GM12872 (cell line): Measurements from ENCODE around the gene IL22RA1.

Source experiments
- TF ChIP-seq, protein P1 (sequence below): IDR thresholded peaks from 3 replicates; pipeline ENCODE4 v1.5.1; 2011; ENCODE audit warnings: low read depth, mild to moderate bottlenecking, low read length, moderate library complexity; ENCODE audit not compliant: insufficient read depth

IL22RA1 gene

DNA sequence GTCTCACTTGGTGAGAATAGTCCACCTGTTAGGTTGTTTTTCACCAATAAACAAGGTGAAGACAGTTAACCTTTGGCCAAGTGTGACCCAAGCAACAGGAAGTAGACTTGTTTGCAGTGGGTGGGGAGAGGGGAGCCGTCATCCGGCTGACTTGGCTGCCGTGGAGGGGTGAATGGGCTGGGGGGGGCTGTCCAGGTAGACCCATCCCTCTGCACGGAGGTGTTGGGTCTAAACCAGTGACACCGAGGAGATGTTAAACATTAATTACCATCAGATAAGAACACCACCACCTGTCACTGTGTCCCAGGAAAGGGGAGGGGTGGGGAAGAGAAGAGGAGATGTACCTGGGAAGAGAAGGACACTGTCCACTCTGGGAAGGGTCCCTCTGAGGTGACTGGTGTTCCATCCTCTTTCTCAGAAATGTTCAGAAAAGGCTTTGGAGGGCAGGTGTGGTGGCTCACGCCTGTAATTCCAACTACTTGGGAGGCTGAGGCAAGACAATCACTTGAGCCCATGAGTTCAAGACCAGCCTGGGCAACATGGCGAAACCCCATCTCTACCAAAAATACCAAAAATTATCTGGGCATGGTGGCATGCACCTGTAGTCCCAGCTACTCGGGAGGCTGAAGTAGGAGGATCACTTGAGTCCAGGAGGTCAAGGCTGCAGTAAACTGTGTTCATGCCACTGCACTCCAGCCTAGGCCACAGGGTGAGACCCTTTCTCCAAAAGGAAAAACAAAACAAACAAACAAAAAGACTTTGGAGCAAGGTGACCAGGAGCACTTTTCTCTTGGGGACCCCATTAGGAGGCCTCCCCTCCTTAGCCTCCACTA is 24.3 kb downstream of the IL22RA1 start:
- TF ChIP-seq, protein P1, sequence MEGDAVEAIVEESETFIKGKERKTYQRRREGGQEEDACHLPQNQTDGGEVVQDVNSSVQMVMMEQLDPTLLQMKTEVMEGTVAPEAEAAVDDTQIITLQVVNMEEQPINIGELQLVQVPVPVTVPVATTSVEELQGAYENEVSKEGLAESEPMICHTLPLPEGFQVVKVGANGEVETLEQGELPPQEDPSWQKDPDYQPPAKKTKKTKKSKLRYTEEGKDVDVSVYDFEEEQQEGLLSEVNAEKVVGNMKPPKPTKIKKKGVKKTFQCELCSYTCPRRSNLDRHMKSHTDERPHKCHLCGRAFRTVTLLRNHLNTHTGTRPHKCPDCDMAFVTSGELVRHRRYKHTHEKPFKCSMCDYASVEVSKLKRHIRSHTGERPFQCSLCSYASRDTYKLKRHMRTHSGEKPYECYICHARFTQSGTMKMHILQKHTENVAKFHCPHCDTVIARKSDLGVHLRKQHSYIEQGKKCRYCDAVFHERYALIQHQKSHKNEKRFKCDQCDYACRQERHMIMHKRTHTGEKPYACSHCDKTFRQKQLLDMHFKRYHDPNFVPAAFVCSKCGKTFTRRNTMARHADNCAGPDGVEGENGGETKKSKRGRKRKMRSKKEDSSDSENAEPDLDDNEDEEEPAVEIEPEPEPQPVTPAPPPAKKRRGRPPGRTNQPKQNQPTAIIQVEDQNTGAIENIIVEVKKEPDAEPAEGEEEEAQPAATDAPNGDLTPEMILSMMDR: no peak

DNA sequence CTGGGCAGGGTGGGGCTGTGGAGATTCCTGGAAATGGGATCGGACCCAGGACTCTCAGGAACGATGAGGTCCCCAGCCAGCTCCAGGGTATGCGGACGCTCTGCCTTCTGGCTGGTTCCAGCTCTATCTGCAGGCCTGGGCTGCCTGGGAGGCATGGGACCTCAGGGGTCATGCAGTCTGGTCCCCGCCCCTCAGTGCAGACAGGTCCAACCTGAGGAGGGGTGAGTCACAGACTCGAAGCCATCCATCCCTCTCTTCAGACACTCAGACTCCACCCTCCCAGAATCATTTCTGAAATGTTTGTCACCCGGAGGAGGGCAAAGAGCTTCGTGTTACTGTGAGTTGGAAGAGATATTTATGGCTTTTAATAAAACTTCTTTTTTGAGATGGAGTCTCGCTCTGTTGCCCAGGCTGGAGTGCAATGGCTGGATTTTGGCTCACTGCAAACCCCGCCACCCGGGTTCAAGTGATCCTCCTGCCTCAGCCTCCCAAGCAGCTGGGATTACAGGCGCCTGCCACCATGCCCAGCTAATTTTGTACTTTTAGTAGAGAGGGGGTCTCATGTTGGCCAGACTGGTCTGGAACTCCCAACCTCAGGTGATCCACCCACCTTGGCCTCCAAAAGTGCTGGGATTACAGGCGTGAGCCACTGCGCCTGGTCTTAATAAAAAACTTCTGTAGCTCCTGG is 25.1 kb downstream of the IL22RA1 start:
- TF ChIP-seq, protein P1: no peak

DNA sequence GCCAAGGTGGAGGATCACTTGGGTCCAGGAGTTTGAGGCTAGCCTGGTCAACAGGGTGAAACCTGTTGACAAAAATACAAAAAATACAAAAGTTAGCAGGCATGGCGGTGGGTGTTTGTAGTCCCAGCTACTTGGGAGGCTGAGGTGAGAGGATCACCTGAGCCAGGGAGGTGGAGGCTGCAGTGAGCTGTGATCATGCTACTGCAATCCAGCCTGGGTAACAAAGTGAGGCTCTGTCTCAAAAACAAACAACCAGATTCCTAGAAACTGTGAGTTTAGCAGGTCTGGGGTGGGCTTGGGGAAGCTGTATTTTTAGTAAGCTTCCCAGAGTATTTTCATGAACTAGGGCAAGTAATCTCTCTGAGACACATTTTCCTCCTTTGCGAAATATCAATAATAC is 25.8 kb downstream of the IL22RA1 start:
- TF ChIP-seq, protein P1: no peak

DNA sequence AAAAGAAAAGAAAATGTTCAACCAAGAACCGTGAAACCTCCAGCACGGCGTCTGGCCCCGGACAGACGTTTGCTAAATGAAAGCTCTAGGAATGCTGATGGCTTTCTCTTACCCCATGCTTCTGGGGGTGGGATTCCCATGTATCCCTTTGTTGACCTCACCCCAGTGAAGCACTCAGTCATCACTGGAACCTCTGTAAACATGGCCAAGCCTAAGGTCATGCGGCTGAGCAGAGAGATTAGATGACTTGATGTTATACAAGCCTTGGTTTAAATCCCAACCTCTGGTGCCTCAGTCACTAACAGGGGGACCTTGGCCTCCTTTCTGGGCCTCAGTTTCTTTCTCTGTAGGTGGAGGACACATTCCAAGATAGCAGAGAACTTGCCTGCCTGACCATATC is 28.2 kb downstream of the IL22RA1 start:
- TF ChIP-seq, protein P1: no peak

DNA sequence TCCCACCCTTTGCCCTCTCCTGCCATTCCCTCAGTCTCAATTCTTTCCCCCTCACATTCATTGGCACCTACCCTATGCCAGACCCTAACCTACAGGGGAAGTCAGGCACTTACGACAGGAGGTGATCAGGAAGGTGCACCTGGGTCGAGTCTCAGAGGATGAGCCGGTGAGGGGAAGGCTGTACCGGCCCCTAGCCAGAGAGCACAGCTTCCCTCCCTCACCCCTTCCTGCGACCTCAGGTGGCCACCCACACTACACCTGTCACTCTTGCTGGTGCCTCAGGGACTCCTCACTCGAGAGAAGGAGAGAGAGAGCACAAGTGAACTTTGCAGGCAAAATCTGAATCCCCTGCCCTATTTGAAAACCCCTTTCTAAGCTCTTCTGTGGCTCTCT is 29.3 kb downstream of the IL22RA1 start:
- TF ChIP-seq, protein P1: no peak

DNA sequence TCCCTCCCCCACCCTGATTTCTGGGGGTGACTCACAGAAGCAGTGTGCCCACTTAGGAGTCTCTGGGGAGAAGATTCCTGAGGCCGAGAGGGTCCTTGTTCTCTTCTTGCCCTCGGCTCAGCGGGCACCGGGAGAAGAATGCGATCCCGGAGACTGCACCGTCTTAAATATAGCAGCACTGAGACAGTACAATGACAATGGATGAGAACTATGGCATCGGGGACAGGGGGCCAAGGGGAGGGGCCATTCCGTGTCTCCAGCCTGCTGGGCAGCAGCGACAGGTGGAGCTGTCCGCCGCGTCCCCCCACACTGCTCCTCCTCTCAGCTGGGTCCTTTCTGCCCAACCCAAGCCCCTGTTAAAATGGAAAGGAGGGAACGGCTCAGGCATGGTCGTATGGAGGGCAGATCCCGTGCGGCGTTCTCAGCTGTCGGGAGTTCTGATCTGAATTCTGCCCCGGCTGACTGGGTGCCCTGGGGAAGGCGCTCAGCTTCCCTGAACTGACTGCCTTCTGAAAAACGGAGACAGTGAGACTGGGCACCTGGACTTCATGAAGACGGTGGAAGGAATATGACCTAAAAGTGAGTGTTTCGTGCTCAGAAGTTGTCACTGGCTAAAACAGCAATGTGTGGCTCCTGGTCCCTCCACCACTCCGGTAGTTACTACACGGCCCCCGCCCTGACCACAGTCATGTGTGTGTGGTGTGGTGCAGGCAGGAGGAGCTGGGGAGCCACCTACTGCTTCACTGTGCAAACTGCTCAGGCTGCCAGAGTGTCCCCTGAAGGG is 30.8 kb downstream of the IL22RA1 start, which contains the start of gene MYOM3:
TSS of gene MYOM3 (minus strand) at position 140 of the 784 bp plus-strand sequence. CDS start 3,499 bp downstream, outside the sequence.
- TF ChIP-seq, protein P1: peak; percentile 46; the same call in 2 of the 3 replicates
